Stimulated activated CD8-positive, alpha-beta memory T cell treated with anti-CD3 and anti-CD28 coated beads, Interleukin-15, amount 100 ng/mL, for 24 hours (primary cell): ENCODE measurements around the gene SEM1.
"Not testable (repeated sequence)": the region's sequence is repeated elsewhere in the genome, so short reads cannot be mapped to it uniquely, and the experiment has no call there.

ENCODE experiments used
- DNase-seq: peaks from one replicate; pipeline ENCODE4 v3.0.0-alpha.2; 2020; ENCODE audit warnings: low read depth

Gene SEM1

GRCh38 chr7:96662151-96662550 lies 47.5 kb downstream of the SEM1 start:
- not testable (repeated sequence) for DNase-seq

- no peak for DNase-seq
Measured at GRCh38 chr7:96658022-96658412, 51.6 kb downstream of the SEM1 start.

GRCh38 chr7:96657347-96658021 lies 52.2 kb downstream of the SEM1 start:
- no peak for DNase-seq

GRCh38 chr7:96655956-96656355 lies 53.7 kb downstream of the SEM1 start:
- no peak for DNase-seq

GRCh38 chr7:96654630-96655188 lies 54.9 kb downstream of the SEM1 start:
- DNase-seq: no peak

- no peak for DNase-seq
Measured at GRCh38 chr7:96649981-96650380, 59.7 kb downstream of the SEM1 start.

- DNase-seq: no peak
Measured at GRCh38 chr7:96648784-96649183, 60.9 kb downstream of the SEM1 start.

GRCh38 chr7:96647733-96648132 lies 61.9 kb downstream of the SEM1 start:
- DNase-seq: no peak

GRCh38 chr7:96645084-96645483 lies 64.6 kb downstream of the SEM1 start:
- DNase-seq: no peak

GRCh38 chr7:96643436-96643835 lies 66.2 kb downstream of the SEM1 start:
- not testable (repeated sequence) for DNase-seq

GRCh38 chr7:96640054-96640453 lies 69.6 kb downstream of the SEM1 start:
- no peak for DNase-seq
